ENCODE measurements around the gene LSM2. TPM values are rescaled to one million over a fixed set of nuclear protein-coding genes. Genes with fewer than 3 reads are reported as not detected.

The LSM2 gene
- total RNA-seq, 1 donor from 2014 or later = 89.0 TPM

- no peak for DNase-seq (ENCODE audit: low read depth)
- peaks cover 9% of the 10 kb centered on the region for H3K36me3 ChIP-seq (ENCODE audit: control insufficient read depth, insufficient read depth, low read length)
- no peaks in the 10 kb centered on the region for H3K27me3 ChIP-seq (ENCODE audit: control insufficient read depth, insufficient read depth, low read length)
- no peak for TF ChIP-seq CTCF (IDR thresholded peaks at IDR 0.05; ENCODE audit: insufficient read depth, low read length, poor library complexity, severe bottlenecking)
- H3K4me3 ChIP-seq (ENCODE audit: low read depth, low read length) = no peak overlapping the region
These were observed 22.5 kb downstream of the LSM2 start for GRCh38 chr6:31784098-31784925.

- Histone ChIP-seq H3K4me3 (ENCODE audit: low read depth, low read length) (no peak overlapping the region), H3K27me3 (ENCODE audit: control insufficient read depth, insufficient read depth, low read length) (no peaks in the 10 kb centered on the region), H3K36me3 (ENCODE audit: control insufficient read depth, insufficient read depth, low read length) (peaks cover 9% of the 10 kb centered on the region)
- no peak for DNase-seq (ENCODE audit: low read depth)
- no peak for TF ChIP-seq CTCF (IDR thresholded peaks at IDR 0.05; ENCODE audit: insufficient read depth, low read length, poor library complexity, severe bottlenecking)
These were observed 24.5 kb downstream of the LSM2 start for GRCh38 chr6:31782126-31782855.

- DNase-seq (ENCODE audit: low read depth) = no peak
- H3K36me3 ChIP-seq (ENCODE audit: control insufficient read depth, insufficient read depth, low read length) = peaks cover 9% of the 10 kb centered on the region
- H3K27me3 ChIP-seq (ENCODE audit: control insufficient read depth, insufficient read depth, low read length) = no peaks in the 10 kb centered on the region
- no peak for TF ChIP-seq CTCF (IDR thresholded peaks at IDR 0.05; ENCODE audit: insufficient read depth, low read length, poor library complexity, severe bottlenecking)
- no peak overlapping the region for H3K4me3 ChIP-seq (ENCODE audit: low read depth, low read length)
These were observed 25.3 kb downstream of the LSM2 start for GRCh38 chr6:31781244-31782125.

- Histone ChIP-seq H3K4me3 (ENCODE audit: low read depth, low read length) (no peak overlapping the region), H3K36me3 (ENCODE audit: control insufficient read depth, insufficient read depth, low read length) (peaks cover 9% of the 10 kb centered on the region), H3K27me3 (ENCODE audit: control insufficient read depth, insufficient read depth, low read length) (no peaks in the 10 kb centered on the region)
- no peak for TF ChIP-seq CTCF (IDR thresholded peaks at IDR 0.05; ENCODE audit: insufficient read depth, low read length, poor library complexity, severe bottlenecking)
- no peak for DNase-seq (ENCODE audit: low read depth)
These were observed 26.1 kb downstream of the LSM2 start for GRCh38 chr6:31780507-31781243.

- no peak for TF ChIP-seq CTCF (IDR thresholded peaks at IDR 0.05; ENCODE audit: insufficient read depth, low read length, poor library complexity, severe bottlenecking)
- Histone ChIP-seq H3K4me3 (ENCODE audit: low read depth, low read length) (no peak overlapping the region), H3K36me3 (ENCODE audit: control insufficient read depth, insufficient read depth, low read length) (peaks cover 9% of the 10 kb centered on the region), H3K27me3 (ENCODE audit: control insufficient read depth, insufficient read depth, low read length) (no peaks in the 10 kb centered on the region)
- DNase-seq (ENCODE audit: low read depth) = no peak
These were observed 26.9 kb downstream of the LSM2 start for GRCh38 chr6:31779908-31780307.

Measured in kidney epithelial cell (primary cell).